M059J (cell line): ENCODE measurements around the gene ITGBL1. TPM values are rescaled to one million over a fixed set of nuclear protein-coding genes. Genes with fewer than 3 reads are reported as not detected.
A peak's percentile ranks its signal among the peaks of the same experiment; 100 is the strongest.

Experiments
- DNase-seq: peaks from one replicate; pipeline ENCODE4 v3.0.0-alpha.2; 2012; ENCODE audit warnings: low read depth
- total RNA-seq: library from RNA; depleted of rRNA; stranded (reverse); fragments of >200 nt; shearing (Covaris generic); gene quantifications from 2 replicates; pipeline ENCODE4 v1.2.3, GENCODE V29; 2014

The ITGBL1 gene
- total RNA-seq, 1 experiment from 2014 or later = 21.4 TPM

DNA sequence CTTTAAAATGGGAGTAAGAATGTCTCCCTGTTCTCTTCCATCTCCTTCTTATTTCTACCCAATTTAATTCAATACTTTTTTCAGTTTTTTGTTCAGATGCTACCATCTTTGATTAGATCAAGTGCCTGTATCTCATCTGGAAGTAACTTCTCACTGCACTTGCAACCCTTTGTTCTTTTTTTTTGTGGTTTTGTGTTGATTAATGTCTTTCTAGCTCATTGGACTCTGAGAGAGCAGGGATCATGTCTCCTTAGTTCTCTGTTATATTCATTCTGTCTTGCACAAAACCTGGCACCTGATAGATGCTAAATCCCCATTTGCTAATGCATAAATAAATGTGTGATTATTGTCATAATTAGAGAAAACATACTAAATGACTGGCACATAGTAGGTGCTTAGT, 834 bp upstream of the ITGBL1 start:
- DNase-seq = peak; percentile 39

DNA sequence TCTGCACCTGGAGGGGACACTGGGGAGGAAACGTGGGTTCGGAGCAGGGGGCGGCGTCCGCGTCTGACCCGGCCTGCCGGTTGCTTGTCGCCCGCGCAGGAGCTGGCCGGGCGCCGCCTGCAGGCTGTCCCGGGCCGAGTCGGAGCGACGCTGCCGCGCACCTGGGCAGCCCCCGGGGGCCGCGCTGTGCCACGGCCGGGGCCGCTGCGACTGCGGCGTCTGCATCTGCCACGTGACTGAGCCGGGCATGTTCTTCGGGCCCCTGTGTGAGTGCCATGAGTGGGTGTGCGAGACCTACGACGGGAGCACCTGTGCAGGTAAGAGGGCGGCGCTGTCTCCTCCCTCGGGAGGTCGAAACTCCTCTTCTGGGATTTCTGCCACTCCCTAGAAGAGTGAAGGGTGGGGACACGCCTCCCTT, 1.3 kb downstream of the ITGBL1 start:
- DNase-seq = peak; percentile 25

DNA sequence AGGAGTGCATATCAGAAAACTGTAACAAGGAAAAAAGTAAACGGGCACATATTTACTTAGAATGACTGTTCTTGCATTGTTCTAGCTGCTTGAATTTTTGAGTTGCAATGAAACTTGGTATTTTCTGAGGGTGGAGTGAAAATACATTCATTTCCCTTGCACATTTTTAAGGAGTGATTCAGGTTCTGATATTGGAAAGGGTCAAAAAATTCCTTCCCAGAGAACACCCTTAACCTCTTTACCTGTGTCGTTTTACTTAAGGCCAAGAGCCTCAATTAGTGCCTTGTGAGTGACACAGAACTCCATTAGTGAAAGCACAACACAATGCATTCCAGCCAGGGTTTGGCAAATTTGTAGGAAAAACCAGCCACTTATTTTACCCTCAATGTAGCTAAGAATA, 2.3 kb downstream of the ITGBL1 start:
- peak; percentile 38 for DNase-seq

DNA sequence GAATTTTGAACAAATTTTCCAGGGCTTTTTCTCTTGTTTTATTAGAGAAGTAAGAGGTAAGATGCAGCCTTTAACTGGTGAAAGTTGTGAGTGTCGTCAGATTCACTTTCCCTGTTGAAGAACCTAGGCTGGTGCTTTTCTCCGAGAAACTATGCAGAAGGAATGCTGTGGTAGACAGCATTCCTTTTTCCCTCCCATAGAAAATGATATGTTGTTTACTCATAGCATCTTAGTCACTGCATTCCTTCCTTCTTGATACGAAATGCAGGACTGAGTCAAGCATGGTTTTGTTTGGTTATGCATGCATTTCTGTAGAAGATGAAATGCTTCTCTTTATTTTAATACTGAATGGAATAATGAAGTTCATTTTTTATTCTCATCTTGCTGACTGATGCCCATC, 3.4 kb downstream of the ITGBL1 start:
- DNase-seq = peak; percentile 92

DNA sequence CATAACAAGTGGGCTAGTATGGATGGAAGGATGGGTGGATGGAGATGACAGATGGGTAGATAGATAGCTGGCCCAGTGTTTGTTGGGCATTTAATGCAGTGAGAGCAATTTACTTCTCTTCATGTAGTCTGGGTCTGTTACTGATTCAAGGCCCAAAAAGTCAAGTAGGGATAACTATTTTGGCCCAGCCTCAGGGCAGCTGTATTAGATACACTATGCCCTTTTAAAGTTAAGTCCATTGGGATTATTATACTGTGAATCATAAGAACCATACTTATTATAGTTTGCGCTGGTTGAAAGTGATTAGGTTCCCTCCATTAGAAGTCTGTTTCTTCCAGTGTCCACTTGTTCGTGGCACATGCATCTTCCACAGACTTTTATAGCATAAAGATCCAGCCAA, 4.7 kb downstream of the ITGBL1 start:
- no peak for DNase-seq

DNA sequence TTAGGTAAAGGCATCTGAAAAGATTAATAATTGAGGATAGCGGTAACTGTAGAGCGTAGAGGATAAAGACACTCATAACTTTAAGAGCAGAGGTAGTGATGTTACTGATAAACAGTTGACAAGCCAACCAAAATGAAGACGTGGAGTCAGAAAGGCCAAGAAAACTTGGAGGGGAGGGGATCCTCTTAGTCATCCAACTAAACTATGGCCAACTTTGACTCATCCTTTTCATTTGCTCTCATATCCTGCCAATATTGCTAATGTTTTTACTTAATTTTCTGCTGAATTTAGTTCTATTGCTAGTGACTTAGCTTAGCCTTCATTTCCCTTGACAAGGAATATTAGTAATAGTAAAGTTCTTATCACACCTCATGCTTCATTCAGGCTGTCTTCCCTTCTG, 13.4 kb downstream of the ITGBL1 start:
- peak; percentile 58 for DNase-seq

DNA sequence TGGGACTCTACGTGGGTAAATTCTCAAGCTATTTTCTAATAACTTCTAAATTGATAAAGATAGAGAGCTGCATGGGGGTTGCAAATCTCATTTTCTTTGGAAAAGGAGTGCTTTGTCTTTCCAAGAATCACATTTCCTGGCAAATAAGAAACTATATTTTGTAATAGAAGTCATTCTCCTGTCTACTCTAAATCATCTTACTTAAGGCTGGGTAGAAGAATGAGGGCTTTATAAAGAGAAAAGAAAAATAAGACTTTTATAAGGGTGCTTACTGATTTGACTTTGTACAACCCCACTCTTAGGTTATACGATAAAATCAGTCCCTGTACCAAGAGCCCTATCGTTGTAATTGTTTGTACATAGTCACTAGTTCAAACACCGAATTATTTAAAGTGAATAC, 14.9 kb downstream of the ITGBL1 start:
- DNase-seq = no peak

DNA sequence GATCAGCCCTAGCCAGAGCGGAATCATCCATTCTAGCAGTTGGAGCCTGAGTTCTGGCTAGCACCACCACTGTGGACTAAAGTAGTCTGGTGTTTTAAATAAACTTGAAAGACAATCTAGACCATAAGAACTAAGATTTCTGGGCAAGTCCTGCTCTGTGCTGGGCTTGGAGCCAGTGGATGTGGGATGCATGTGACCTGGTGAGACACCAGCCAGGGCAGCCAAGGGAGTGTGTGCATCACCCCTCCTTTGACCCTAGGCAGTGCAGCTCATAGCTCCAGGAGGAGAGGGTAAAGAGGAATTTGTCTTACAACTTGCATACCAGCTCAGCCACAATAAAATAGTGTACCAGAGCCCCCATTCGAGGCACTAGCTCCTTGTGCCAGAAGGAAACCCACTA, 21.0 kb downstream of the ITGBL1 start:
- DNase-seq = peak; percentile 89

DNA sequence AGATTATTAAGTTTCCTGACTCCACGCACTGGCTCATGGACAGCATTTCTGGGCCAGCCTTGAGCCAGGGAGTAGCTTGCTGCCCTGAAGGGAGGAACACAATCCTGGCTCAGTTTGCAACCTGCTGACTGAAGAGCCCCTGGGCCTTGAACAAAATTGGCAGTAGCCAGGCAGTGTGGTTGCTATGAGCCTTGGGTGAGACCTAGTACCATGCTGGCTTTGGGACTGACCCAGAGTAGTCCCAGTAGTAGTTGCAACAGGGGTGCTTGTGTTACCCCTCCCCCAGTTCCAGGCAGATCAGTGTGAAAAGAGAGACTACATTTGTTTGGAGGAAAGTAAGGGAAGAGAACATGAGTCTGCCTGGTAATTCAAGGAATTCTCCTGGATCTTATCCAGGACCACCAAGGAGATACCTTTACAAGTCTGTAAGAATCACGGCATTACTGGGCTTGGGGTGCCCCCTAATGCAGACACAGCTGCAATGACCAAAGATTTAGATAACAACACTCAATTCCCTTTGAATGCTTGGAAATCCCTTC, 22.0 kb downstream of the ITGBL1 start:
- DNase-seq = peak; percentile 77

DNA sequence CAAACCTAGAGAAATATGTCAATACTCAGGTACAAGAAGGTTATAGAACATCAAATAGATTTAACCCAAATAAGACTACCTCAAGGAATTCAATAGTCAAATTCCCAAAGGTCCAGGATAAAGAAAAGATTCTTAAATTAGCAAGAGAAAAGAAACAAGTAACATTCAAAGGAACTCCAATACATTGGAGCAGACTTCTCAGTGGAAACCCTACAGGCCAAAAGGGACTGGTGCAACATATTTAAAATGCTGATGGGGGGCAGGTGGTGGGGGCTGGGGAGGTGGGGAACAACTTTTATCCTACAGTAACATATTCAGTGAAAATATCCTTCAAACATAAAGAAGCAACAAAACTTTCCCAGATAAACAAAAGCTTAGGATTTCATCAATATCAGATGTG, 23.1 kb downstream of the ITGBL1 start:
- no peak for DNase-seq

DNA sequence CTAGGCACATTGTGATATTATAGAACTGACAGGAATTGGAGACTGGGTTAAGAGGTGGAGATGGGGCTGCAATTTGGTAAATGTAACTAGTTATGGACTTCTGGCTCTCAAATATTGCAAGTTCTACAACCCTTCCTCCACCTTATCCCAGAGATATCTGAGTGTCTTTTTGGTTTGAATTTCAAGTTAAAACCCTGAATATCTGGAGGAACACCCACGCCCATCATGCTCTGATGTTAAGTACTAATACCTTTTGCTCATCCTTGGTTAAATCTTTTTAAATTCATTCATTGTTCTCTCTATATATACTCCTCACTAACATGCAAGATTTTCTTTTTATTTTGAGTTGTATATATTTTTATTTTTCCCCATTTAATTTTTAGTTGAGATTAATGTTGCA, 28.9 kb downstream of the ITGBL1 start:
- no peak for DNase-seq

DNA sequence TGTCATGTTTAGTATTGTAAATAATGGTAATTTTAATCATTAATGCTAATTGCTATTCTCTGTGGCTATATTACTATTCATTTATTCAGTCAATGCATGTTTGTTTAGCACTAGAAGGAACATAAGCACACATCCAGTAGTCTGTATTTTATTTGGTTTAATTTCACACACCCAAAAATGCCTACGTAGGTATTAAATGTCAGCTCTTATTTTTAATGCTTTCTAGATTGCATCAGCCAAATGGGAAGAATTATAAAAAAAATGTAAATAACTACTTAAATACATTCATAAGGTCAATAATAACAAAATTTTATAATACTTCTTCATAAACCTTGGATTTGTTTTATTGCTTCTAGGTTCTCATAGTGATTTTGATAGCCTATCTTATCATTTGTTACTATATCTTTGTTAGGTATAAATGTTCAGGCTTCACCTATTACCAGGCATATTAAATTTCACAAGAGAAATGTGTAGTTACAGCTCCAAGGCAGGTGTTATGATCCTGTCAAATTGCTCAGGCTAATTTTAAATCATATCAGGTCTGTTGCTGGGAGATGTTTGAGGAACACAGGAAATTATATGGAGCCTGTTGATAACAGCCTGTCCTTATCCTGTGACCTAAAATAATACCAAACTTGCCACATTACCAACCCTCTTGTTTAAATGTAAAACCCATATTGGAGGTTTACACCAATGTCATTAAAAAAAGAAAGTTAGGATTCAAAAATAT, 34.4 kb downstream of the ITGBL1 start:
- no peak for DNase-seq

DNA sequence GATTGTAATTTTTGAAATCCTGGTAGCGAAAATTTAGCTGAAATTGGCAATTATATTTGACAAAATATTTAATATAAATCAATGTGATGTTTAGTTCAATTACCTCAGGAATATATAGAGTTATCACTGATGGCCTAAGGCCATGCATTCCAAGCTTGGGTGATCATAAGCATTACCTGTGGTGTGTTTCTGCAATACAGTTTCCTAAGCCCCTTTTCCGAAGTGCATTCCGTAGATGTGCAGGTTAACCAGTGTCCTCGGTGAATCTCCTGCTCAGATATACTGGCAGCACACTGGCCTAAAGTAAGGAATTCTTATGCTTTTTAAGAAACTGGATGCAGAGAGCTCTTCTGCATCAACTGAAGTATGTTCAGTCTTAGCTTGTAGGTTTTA, 35.0 kb downstream of the ITGBL1 start:
- no peak for DNase-seq

DNA sequence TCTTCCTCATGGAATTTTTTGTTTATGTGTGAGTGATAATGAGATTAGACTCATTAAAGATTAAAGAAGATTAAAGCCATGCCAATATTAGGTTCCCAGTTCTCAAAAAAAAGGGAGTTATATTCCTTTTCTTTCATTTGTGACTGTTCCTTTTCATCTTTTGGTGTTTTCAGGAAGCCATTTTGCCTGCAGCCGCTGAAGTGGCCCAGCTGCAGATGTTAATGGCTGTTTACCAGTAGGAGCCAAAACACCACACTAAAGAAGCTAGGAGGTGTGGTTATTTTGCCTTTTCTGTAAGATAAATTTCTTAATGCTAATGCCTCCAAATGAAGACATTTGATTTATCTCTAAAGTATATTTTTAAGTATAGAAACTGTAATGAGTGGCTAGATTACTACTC, 36.3 kb downstream of the ITGBL1 start:
- DNase-seq = no peak

DNA sequence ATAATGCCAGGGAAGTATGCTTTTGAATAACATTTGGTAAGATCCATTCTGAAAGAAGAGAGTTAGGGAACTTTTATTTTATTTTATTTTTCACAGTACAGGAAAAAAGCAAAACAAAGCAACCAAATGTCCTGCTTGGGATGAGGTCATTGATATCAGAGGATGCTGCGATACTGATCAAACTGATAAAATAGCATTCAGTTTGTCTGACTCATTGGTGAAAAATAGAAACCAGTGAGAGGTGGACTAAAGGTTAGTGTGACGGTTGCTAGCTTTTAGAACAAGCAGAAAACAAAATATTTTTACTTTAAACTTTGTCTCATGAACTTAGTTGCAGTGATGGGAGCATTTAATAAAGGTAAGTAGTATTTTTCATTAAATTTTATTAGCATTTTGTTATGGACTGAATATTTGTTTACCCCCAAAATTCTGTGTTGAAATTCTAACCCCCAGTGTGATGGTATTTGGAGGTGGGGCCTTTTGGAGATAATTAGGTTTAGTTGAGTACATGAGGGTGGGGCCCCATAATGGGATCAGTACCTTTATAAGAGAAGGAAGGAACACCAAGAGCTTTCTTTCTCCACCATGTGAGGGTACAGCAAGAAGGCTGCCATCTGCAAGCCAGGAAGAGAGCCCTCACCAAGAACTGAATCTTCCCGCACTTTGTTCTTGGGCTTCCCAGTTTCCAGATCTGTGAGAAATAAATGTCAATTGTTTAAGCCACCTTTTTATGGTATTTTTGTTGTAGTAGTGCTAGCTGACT, 37.3 kb downstream of the ITGBL1 start:
- DNase-seq = peak; percentile 80

DNA sequence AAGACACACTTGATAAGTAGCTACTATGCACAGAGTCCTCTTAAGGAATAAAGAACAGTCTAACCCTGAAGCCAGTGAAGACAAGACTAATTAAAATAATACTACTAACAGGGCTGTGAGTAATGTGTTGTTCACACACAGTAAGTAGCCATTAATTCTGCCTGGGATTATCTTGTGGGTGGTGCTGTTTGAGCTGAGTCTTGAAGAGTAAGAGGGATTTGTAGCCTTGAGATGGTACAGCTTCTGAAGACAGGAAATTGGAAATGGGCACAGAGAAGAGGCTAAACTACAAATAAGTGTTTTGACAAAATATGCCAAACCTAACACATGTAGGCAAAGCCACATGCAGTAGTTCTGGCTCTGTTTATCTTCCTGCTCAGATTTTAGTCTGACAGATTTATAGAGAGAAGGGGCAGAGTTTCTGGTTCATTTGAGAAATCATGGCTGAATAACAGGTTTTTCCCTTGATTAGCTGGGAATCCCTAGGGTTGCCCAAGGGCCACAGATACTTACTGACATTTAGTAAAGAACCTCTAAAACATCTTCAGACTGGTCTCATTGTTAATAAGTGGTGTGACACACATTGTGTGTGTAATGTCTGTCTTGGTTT, 38.0 kb downstream of the ITGBL1 start:
- DNase-seq = peak; percentile 75

DNA sequence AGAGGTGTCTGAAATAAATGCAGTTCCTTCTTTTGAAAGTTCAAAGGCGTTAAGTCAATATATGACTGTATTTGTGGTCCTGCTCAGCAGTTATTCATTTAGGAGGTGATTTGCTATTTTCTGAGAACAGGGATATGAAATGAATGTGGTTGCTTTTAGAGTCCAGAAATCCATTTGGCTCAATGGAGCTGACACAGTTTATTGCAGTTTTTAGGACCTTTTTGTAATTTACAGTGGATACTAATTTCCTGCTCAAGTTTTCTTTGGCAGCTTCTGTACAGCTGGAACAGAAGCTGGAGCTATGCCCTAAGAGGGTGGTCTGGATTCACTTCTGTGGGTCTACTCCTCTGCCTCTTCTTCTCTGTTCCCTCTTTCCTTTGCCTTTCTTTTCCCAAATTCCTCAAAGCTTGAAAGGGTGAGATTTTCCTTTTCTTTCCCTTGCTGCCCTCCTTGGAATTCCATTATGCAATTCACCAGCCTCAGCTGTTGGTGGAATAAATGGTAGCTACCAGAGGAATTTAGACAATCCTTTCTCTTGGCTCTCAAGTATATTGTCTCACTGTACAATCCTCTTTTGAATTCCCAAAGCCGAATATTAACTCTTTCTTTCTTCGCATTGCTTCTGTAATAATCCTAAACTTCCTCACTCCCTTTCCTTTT, 39.9 kb downstream of the ITGBL1 start:
- no peak for DNase-seq

DNA sequence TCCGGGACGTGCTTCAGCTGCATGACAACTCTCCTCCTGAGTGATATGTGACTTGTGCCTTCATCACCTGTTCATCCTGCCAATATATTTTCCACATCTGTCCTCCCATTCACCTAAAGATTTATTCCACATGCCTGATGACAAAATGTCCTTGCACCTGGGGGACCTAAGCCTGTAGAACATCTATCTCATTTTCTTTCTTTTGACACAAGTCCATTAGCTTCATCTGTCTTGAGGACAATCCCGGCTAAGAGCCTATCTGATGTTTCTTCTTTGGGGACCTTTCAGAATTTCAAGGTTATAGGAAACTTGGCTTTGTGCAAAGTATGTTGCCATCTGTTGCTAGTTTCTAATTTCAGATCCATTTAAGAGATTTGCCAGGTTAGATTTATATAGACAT, 41.1 kb downstream of the ITGBL1 start:
- no peak for DNase-seq

DNA sequence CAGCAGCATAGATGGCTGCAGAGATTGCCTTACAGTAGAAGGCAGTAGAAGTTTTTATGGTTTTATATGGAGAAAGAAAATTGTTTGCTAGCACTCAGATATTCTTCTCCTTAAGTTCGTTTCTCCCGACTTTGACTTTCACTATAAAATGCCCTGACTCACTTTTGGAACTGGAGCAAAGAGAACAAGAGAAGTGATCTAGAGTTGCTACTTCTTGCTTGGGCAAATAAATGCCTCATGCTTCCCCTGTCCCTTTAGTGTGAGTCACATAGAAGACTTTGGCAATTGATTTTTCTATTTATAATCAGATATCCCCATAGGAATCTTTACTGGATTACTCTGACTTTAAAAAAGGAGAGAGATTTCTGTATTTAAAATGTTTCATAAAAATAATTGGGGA, 46.9 kb downstream of the ITGBL1 start:
- DNase-seq = peak; percentile 10

DNA sequence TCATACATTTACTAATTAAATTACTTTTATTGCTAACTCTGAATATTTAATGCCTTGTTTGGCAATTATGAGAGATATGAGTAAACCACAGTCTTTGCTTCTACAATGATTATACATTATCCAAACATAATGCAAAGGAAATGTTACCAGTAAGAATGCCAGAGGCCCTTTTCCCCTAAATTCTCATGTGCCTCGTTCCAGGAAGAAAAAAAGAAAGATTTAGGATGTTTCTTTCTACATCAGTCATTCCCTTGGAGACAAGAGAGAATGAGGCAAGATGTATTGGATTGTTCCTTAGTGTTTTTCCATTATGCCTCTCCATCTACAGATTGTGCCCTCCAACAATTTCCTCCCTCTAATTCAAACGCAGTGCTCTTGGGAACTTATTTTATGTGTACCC, 50.1 kb downstream of the ITGBL1 start:
- no peak for DNase-seq

DNA sequence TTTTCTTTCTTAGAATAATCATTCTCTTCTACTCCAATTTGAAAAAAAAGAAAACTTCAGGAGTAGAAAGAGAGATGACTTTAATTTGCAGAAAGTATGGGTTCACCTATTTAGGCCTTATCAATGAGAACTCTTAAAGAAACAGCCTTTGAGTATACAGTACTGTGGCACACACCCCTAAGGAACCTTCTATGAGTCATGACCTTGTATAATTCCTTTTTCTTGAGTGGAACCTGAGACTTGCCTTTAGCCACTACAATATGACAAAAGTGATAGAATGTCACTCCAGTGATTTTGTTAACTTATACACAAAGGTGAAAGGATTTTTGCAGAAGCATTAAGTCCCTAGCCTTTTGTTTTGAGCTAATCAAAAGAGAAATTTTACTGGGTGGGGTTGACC, 58.7 kb downstream of the ITGBL1 start:
- DNase-seq = peak; percentile 36

DNA sequence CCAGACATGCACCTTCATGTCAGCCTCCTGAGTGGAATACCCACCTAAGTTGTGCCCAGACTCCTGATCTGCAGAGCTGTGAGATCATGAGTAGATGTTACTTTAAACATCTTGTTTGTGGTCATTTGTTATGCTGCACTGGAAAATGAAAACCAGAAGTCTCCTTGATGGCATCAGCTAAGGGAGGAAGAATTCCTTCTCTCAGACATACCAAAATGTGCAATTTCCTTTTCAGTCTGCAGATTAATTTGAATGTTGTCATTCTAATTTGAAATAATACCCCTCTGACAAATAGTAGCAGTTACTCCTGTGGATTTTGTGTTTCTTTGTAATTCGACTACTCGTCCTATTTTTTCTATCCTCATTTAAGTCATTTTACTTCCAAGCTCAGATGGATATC, 59.3 kb downstream of the ITGBL1 start:
- DNase-seq = peak; percentile 35
